Loucy (cell line): ENCODE results near the gene DLX6.

Experiments used
- H2AFZ ChIP-seq: fragments of 200-600 bp; sonication (generic); 2 replicates; pipeline ENCODE4 v1.6.0; 2016; ENCODE audit warnings: antibody characterized with exemption, mild to moderate bottlenecking, low read length, moderate library complexity
- H3F3A ChIP-seq: fragments of 200-600 bp; 2 replicates; pipeline ENCODE4 v1.6.0; 2016; ENCODE audit warnings: antibody characterized with exemption, low read depth, mild to moderate bottlenecking
- H3K27me3 ChIP-seq: fragments of 200-600 bp; sonication (generic); 2 replicates; pipeline ENCODE4 v1.6.1; 2014; ENCODE audit warnings: low read length, mild to moderate bottlenecking; ENCODE audit not compliant: insufficient read depth, poor library complexity, severe bottlenecking
- H3K36me3 ChIP-seq: fragments of 200-600 bp; sonication (generic); 2 replicates; pipeline ENCODE4 v1.6.1; 2016; ENCODE audit warnings: low read length; ENCODE audit not compliant: insufficient read depth
- H3K4me1 ChIP-seq: fragments of 200-600 bp; sonication (generic); 2 replicates; pipeline ENCODE4 v1.5.1; 2014; ENCODE audit warnings: low read length, mild to moderate bottlenecking; ENCODE audit not compliant: insufficient read depth, poor library complexity, severe bottlenecking
- H3K4me2 ChIP-seq: fragments of 200-600 bp; sonication (generic); 2 replicates; pipeline ENCODE4 v1.6.0; 2014; ENCODE audit warnings: antibody characterized with exemption, low read length, low read depth, mild to moderate bottlenecking; ENCODE audit not compliant: poor library complexity, severe bottlenecking
- H3K4me3 ChIP-seq: fragments of 200-600 bp; sonication (generic); 2 replicates; pipeline ENCODE4 v1.5.1; 2014; ENCODE audit warnings: low read length, mild to moderate bottlenecking, mixed read lengths; ENCODE audit not compliant: poor library complexity, severe bottlenecking
- H3K79me2 ChIP-seq: fragments of 200-600 bp; sonication (generic); 2 replicates; pipeline ENCODE4 v1.6.1; 2014; ENCODE audit warnings: low read length; ENCODE audit not compliant: insufficient read depth
- H3K9ac ChIP-seq: fragments of 200-600 bp; sonication (generic); 2 replicates; pipeline ENCODE4 v1.6.0; 2014; ENCODE audit warnings: mild to moderate bottlenecking, low read depth, low read length, moderate library complexity; ENCODE audit not compliant: poor library complexity, severe bottlenecking
- H3K9me2 ChIP-seq: fragments of 200-600 bp; sonication (generic); replicated peaks from 2 replicates; pipeline ENCODE4 v1.6.1; 2016; ENCODE audit warnings: low read depth, low read length, mixed read lengths
- H3K9me3 ChIP-seq: fragments of 200-600 bp; sonication (generic); 2 replicates; pipeline ENCODE4 v1.6.1; 2014; ENCODE audit warnings: mild to moderate bottlenecking, antibody characterized with exemption, low read length, low read depth; ENCODE audit not compliant: insufficient read depth
- H4K20me1 ChIP-seq: fragments of 200-600 bp; sonication (generic); 2 replicates; pipeline ENCODE4 v1.6.0; 2014; ENCODE audit warnings: antibody characterized with exemption, low read length, mild to moderate bottlenecking; ENCODE audit not compliant: insufficient read depth, poor library complexity, severe bottlenecking
- EZH2phosphoT487 ChIP-seq: fragments of 200-600 bp; IDR thresholded peaks from 2 replicates; pipeline ENCODE4 v1.6.1; 2018; ENCODE audit warnings: antibody characterized with exemption, mild to moderate bottlenecking, moderate library complexity, borderline replicate concordance
- TF ChIP-seq, protein P1 (sequence below): fragments of 200-600 bp; sonication (generic); conservative IDR thresholded peaks from 2 replicates; pipeline ENCODE4 v1.5.1; 2014; ENCODE audit warnings: mild to moderate bottlenecking, antibody characterized with exemption, low read length

DLX6 gene

GRCh38 chr7:97016381-97017191, 11.2 kb downstream of the DLX6 start:
- no peak overlapping the region for H2AFZ ChIP-seq
- H3K9me2 ChIP-seq = no peaks in the 10 kb centered on the region
- H3K9ac ChIP-seq = no peak overlapping the region
- H3F3A ChIP-seq = no peaks in the 10 kb centered on the region
- H3K27me3 ChIP-seq = no peaks in the 10 kb centered on the region
- no peaks in the 10 kb centered on the region for H3K36me3 ChIP-seq
- TF ChIP-seq, protein P1, sequence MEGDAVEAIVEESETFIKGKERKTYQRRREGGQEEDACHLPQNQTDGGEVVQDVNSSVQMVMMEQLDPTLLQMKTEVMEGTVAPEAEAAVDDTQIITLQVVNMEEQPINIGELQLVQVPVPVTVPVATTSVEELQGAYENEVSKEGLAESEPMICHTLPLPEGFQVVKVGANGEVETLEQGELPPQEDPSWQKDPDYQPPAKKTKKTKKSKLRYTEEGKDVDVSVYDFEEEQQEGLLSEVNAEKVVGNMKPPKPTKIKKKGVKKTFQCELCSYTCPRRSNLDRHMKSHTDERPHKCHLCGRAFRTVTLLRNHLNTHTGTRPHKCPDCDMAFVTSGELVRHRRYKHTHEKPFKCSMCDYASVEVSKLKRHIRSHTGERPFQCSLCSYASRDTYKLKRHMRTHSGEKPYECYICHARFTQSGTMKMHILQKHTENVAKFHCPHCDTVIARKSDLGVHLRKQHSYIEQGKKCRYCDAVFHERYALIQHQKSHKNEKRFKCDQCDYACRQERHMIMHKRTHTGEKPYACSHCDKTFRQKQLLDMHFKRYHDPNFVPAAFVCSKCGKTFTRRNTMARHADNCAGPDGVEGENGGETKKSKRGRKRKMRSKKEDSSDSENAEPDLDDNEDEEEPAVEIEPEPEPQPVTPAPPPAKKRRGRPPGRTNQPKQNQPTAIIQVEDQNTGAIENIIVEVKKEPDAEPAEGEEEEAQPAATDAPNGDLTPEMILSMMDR = no peak
- TF ChIP-seq EZH2phosphoT487 = no peak
- no peaks in the 10 kb centered on the region for H4K20me1 ChIP-seq
- H3K4me3 ChIP-seq = no peak overlapping the region
- H3K9me3 ChIP-seq = no peaks in the 10 kb centered on the region
- H3K4me2 ChIP-seq = no peak overlapping the region
- H3K79me2 ChIP-seq = no peaks in the 10 kb centered on the region
- no peaks in the 10 kb centered on the region for H3K4me1 ChIP-seq

- Histone ChIP-seq H3K9ac (no peak overlapping the region), H3K27me3 (no peaks in the 10 kb centered on the region), H3K9me3 (no peaks in the 10 kb centered on the region), H3K4me3 (no peak overlapping the region), H3K4me1 (no peaks in the 10 kb centered on the region), H3F3A (no peaks in the 10 kb centered on the region), H3K9me2 (no peaks in the 10 kb centered on the region), H4K20me1 (no peaks in the 10 kb centered on the region), H2AFZ (no peak overlapping the region), H3K4me2 (no peak overlapping the region), H3K79me2 (no peaks in the 10 kb centered on the region), H3K36me3 (no peaks in the 10 kb centered on the region)
- TF ChIP-seq EZH2phosphoT487 = no peak
- TF ChIP-seq, protein P1 = no peak
Measured at GRCh38 chr7:97017192-97018125, 12.1 kb downstream of the DLX6 start.

GRCh38 chr7:97018126-97018601, 12.8 kb downstream of the DLX6 start:
- no peaks in the 10 kb centered on the region for H3K9me3 ChIP-seq

More at GRCh38 chr7:97018126-97018601, 12.8 kb downstream of the DLX6 start:
- Histone ChIP-seq H3K79me2 (no peaks in the 10 kb centered on the region), H2AFZ (no peak overlapping the region), H3K4me3 (no peak overlapping the region), H3K4me2 (no peak overlapping the region), H3K27me3 (no peaks in the 10 kb centered on the region), H4K20me1 (no peaks in the 10 kb centered on the region), H3F3A (no peaks in the 10 kb centered on the region), H3K4me1 (no peaks in the 10 kb centered on the region), H3K9me2 (no peaks in the 10 kb centered on the region), H3K36me3 (no peaks in the 10 kb centered on the region), H3K9ac (no peak overlapping the region)
- TF ChIP-seq, protein P1 = no peak
- no peak for TF ChIP-seq EZH2phosphoT487
